GM12864 (cell line): ENCODE measurements around the gene NKD2.

ENCODE experiments used
- DNase-seq: peaks from one replicate; pipeline ENCODE4 v3.0.0-alpha.2; 2011; ENCODE audit warnings: low read depth
- H3K4me3 ChIP-seq: 2 replicates; pipeline ENCODE4 v1.5.1; 2011; ENCODE audit warnings: mild to moderate bottlenecking, low read depth, low read length, control low read depth
- CTCF ChIP-seq: IDR thresholded peaks from 2 replicates; pipeline ENCODE4 v1.5.1; 2011; ENCODE audit warnings: low read depth, mild to moderate bottlenecking, moderate library complexity, low read length, control low read depth, inconsistent platforms; ENCODE audit errors: missing control alignments

The NKD2 gene

GRCh38 chr5:1010181-1010510 is 1.5 kb downstream of the NKD2 start:
- no peak overlapping the region for H3K4me3 ChIP-seq
- no peak for DNase-seq
- no peak for TF ChIP-seq CTCF

- TF ChIP-seq CTCF, result no peak
- no peak overlapping the region for H3K4me3 ChIP-seq
- no peak for DNase-seq
Observed at GRCh38 chr5:1010641-1011046, 2.0 kb downstream of the NKD2 start.

- no peak for DNase-seq
- peak; percentile 49 for TF ChIP-seq CTCF
- no peak overlapping the region for H3K4me3 ChIP-seq
Observed at GRCh38 chr5:1011226-1011631, 2.6 kb downstream of the NKD2 start.

GRCh38 chr5:1011741-1012312 is 3.2 kb downstream of the NKD2 start:
- TF ChIP-seq CTCF, result no peak
- no peak for DNase-seq
- H3K4me3 ChIP-seq, result no peak overlapping the region

GRCh38 chr5:1012313-1012841 is 3.8 kb downstream of the NKD2 start:
- H3K4me3 ChIP-seq, result no peak overlapping the region
- DNase-seq, result no peak
- no peak for TF ChIP-seq CTCF

GRCh38 chr5:1012900-1013237 is 4.3 kb downstream of the NKD2 start:
- no peak for TF ChIP-seq CTCF
- no peak for DNase-seq
- H3K4me3 ChIP-seq, result no peak overlapping the region

GRCh38 chr5:1013238-1013947 is 4.8 kb downstream of the NKD2 start:
- TF ChIP-seq CTCF, result no peak
- no peak for DNase-seq
- H3K4me3 ChIP-seq, result no peak overlapping the region
